PC-9 (cell line): ENCODE data around the gene KRT82. TPM values are rescaled to one million over a fixed set of nuclear protein-coding genes. Genes with fewer than 3 reads are reported as not detected.

Experiments used
- BruUV-seq: library from RNA; stranded (reverse); fragments of 400-500 nt; replicated peaks from 2 replicates; lab custom pipeline; 2021; lab: Mats Ljungman, UMichigan
- CTCF ChIA-PET: fragments of 300-600 bp; sonication (Branson Sonifier 250); formaldehyde crosslinking; loops from one replicate; lab custom pipeline; 2022; ENCODE audit warnings: antibody characterized with exemption; lab: Charles Lee
- POLR2A ChIA-PET: fragments of 300-600 bp; sonication (Branson Sonifier 250); formaldehyde crosslinking; loops from one replicate; lab custom pipeline; 2022; ENCODE audit warnings: antibody characterized with exemption; ENCODE audit not compliant: unreplicated experiment; lab: Charles Lee
- DNase-seq, 2 experiments: peaks; one replicate each; pipeline versions ENCODE4 v3.0.0 to v3.0.0-alpha.2; 2015 to 2022; ENCODE audit warnings: mixed read lengths in 1 of 2
- H2AFZ ChIP-seq: fragments of 200-600 bp; sonication (generic); 2 replicates; pipeline ENCODE4 v1.8.1; 2017; ENCODE audit warnings: antibody characterized with exemption
- H3F3A ChIP-seq: fragments of 200-600 bp; sonication (generic); 2 replicates; pipeline ENCODE4 v1.8.1; 2017; ENCODE audit warnings: antibody characterized with exemption, mild to moderate bottlenecking, low read depth; ENCODE audit not compliant: insufficient read depth
- H3K27ac ChIP-seq: fragments of 200-600 bp; sonication (generic); 2 replicates; pipeline ENCODE4 v1.6.1; 2016; ENCODE audit warnings: mixed run types
- H3K27me3 ChIP-seq: fragments of 200-600 bp; sonication (generic); 2 replicates; pipeline ENCODE4 v1.6.1; 2016; ENCODE audit warnings: low read depth, mixed run types; ENCODE audit not compliant: insufficient read depth
- H3K36me3 ChIP-seq: fragments of 200-600 bp; sonication (generic); 2 replicates; pipeline ENCODE4 v1.6.1; 2016; ENCODE audit warnings: low read depth, mixed run types
- H3K4me1 ChIP-seq: fragments of 200-600 bp; sonication (generic); replicated peaks from 2 replicates; pipeline ENCODE4 v1.6.1; 2016; ENCODE audit warnings: mixed run types; ENCODE audit not compliant: insufficient read depth
- H3K4me2 ChIP-seq: fragments of 200-600 bp; sonication (generic); 2 replicates; pipeline ENCODE4 v1.6.1; 2017; ENCODE audit warnings: mixed run types
- H3K4me3 ChIP-seq: fragments of 200-600 bp; sonication (generic); 2 replicates; pipeline ENCODE4 v1.6.1; 2016; ENCODE audit warnings: mixed run types
- H3K79me2 ChIP-seq: fragments of 200-600 bp; sonication (generic); 2 replicates; pipeline ENCODE4 v1.6.1; 2017; ENCODE audit warnings: low read depth, mixed run types
- H3K9me2 ChIP-seq: fragments of 200-600 bp; sonication (generic); 2 replicates; pipeline ENCODE4 v1.8.1; 2017; ENCODE audit warnings: mild to moderate bottlenecking; ENCODE audit not compliant: insufficient read depth
- H3K9me3 ChIP-seq: fragments of 200-600 bp; sonication (generic); 2 replicates; pipeline ENCODE4 v1.8.1; 2016; ENCODE audit warnings: low read depth; ENCODE audit not compliant: insufficient read depth
- H4K20me1 ChIP-seq: fragments of 200-600 bp; sonication (generic); 2 replicates; pipeline ENCODE4 v1.8.1; 2017; ENCODE audit not compliant: insufficient read depth
- CTCF ChIP-seq: fragments of 200-600 bp; sonication (generic); conservative IDR thresholded peaks from 2 replicates; pipeline ENCODE4 v1.6.1; 2017; ENCODE audit warnings: mixed run types, antibody characterized with exemption, mild to moderate bottlenecking, moderate library complexity
- EZH2 ChIP-seq: fragments of 200-600 bp; sonication (generic); IDR thresholded peaks from 2 replicates; pipeline ENCODE4 v1.8.0; 2017; ENCODE audit warnings: antibody characterized with exemption, low read depth
- intact Hi-C: fragments of 100-400 bp; cut with micrococcal nuclease; formaldehyde crosslinking; loops from one replicate; pipeline ENCODE4 v1.10.0; 2022; ENCODE audit not compliant: unreplicated experiment
- total RNA-seq: library from RNA; stranded (reverse); gene quantifications from 2 replicates; pipeline ENCODE4 v1.2.3, GENCODE V29; 2021

The KRT82 gene
- total RNA-seq, 1 experiment from 2014 or later, result not detected

- H3K9me3 ChIP-seq, result no peaks in the 10 kb centered on the region
- H3K4me3 ChIP-seq, result no peak overlapping the region
- ChIA-PET POLR2A (interaction anchor here (0.5 to 0.6 kb wide), 3 partner anchors 52 to 128 kb away, joined by 3 to 7 read pairs (median 4); no protein-coding TSS in a partner anchor), CTCF (interaction anchor here (0.6 kb wide), 1 partner anchor 535 kb away, joined by 4 read pairs; no protein-coding TSS in a partner anchor)
- no peaks in the 10 kb centered on the region for H3K79me2 ChIP-seq
- no peaks in the 10 kb centered on the region for H3K27me3 ChIP-seq
- H3K27ac ChIP-seq, result no peak overlapping the region
- no TSS peak for BruUV-seq
- no peaks in the 10 kb centered on the region for H3K36me3 ChIP-seq
- H3K9me2 ChIP-seq, result no peaks in the 10 kb centered on the region
- no peaks in the 10 kb centered on the region for H3F3A ChIP-seq
- no peaks in the 10 kb centered on the region for H3K4me1 ChIP-seq
- no peak overlapping the region for H3K4me2 ChIP-seq
- DNase-seq, result no peak
- H4K20me1 ChIP-seq, result no peaks in the 10 kb centered on the region
- intact Hi-C loops, result no loop called here
- no peak for TF ChIP-seq CTCF
- TF ChIP-seq EZH2, result no peak
- no peak overlapping the region for H2AFZ ChIP-seq
Measured at GRCh38 chr12:52360106-52360662, 46.0 kb downstream of the KRT82 start.

- Histone ChIP-seq H3K36me3 (no peaks in the 10 kb centered on the region), H3K27me3 (no peaks in the 10 kb centered on the region), H3K4me1 (no peaks in the 10 kb centered on the region), H3K9me3 (no peaks in the 10 kb centered on the region), H3K79me2 (no peaks in the 10 kb centered on the region), H3K4me2 (no peak overlapping the region), H4K20me1 (no peaks in the 10 kb centered on the region), H3K4me3 (no peak overlapping the region), H3K27ac (no peak overlapping the region), H3F3A (no peaks in the 10 kb centered on the region), H2AFZ (no peak overlapping the region), H3K9me2 (no peaks in the 10 kb centered on the region)
- BruUV-seq, result no TSS peak
- DNase-seq, result no peak
- intact Hi-C loops, result no loop called here
- ChIA-PET POLR2A (interaction anchor here (0.6 kb wide), 1 partner anchor 51 kb away, joined by 7 read pairs; no protein-coding TSS in a partner anchor), CTCF (no interaction called here)
- TF ChIP-seq CTCF (no peak), EZH2 (no peak)
Measured at GRCh38 chr12:52359621-52360061, 46.5 kb downstream of the KRT82 start.

GRCh38 chr12:52358575-52359350, 47.4 kb downstream of the KRT82 start:
- TF ChIP-seq EZH2 (no peak), CTCF (no peak)
- intact Hi-C loops, result no loop called here
- H2AFZ ChIP-seq, result no peak overlapping the region

More at GRCh38 chr12:52358575-52359350, 47.4 kb downstream of the KRT82 start:
- CTCF ChIA-PET, result interaction anchor here (0.5 to 0.6 kb wide), 2 partner anchors 32 to 322 kb away, joined by 3 to 4 read pairs; no protein-coding TSS in a partner anchor
- Histone ChIP-seq H3K27ac (no peak overlapping the region), H3K9me3 (no peaks in the 10 kb centered on the region), H3K27me3 (no peaks in the 10 kb centered on the region), H3K79me2 (no peaks in the 10 kb centered on the region), H4K20me1 (no peaks in the 10 kb centered on the region), H3K4me3 (no peak overlapping the region), H3F3A (no peaks in the 10 kb centered on the region), H3K4me1 (no peaks in the 10 kb centered on the region), H3K36me3 (no peaks in the 10 kb centered on the region), H3K4me2 (no peak overlapping the region), H3K9me2 (no peaks in the 10 kb centered on the region)
- DNase-seq, result no peak
- no TSS peak for BruUV-seq
- POLR2A ChIA-PET, result interaction anchor here (0.6 kb wide), 1 partner anchor 213 kb away, joined by 4 read pairs; no protein-coding TSS in a partner anchor
